Stimulated activated CD8-positive, alpha-beta memory T cell treated with anti-CD3 and anti-CD28 coated beads, Interleukin-15, amount 100 ng/mL, for 1 hour (primary cell): Measurements from ENCODE around the gene APBA1.

ENCODE experiments used
- DNase-seq: peaks from one replicate; pipeline ENCODE4 v3.0.0-alpha.2; 2020; ENCODE audit warnings: low read depth

Gene APBA1

DNA sequence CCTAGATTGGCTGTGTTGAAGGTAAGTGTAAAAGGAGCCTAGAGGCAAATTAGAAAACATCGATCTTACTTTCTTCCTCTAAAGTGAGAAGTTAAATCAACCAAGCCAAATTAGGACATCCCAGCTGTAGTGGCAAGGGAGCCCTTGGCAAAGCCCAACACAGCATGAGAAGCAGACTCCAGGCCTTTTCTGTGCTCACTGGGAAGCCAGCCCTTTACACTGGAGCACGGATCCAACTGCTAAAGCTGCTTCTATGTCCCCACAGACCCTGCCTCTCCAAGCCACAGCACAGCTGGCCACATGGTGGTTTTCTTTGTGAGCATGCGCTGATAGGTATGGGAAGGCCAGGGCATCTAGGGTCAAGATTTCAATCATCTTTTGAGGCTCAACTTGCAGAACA lies 94.1 kb downstream of the APBA1 start:
- DNase-seq: no peak

DNA sequence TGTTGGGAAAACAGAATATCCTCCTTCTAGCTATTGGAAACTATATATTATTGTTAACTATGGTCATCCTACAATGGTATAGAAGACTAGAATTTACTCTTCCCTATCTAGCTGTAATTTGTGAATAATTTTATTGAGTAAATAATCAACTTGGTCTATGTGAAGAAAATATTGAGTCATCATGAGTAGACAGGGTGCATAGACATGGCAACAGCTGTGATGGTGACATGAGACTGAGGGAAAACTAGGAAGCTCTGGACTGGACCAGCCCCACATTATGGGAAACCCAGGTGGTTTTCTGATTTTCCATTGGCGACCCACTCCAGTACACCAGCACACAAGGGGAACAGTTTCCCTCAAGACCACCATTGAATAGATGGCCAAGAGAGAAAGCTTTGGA lies 95.0 kb downstream of the APBA1 start:
- no peak for DNase-seq

DNA sequence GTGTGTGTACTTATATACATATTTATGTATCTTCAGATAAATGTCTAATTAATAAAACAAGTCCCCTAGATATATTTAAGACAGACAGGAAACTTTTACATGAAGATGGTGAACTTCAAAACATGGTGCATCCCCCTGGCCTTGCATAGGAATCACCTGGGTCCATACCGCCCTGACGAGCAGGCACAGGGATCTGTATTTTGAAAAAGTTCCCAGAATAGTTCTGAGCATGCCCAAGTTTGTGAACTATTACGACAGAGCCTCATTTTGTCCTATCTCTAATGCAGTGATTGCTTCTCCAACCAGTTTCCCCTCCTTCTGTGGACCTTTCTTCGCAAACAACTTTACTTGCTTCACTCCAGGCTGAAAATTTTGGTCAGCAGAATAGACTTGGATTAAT lies 98.1 kb downstream of the APBA1 start:
- no peak for DNase-seq

DNA sequence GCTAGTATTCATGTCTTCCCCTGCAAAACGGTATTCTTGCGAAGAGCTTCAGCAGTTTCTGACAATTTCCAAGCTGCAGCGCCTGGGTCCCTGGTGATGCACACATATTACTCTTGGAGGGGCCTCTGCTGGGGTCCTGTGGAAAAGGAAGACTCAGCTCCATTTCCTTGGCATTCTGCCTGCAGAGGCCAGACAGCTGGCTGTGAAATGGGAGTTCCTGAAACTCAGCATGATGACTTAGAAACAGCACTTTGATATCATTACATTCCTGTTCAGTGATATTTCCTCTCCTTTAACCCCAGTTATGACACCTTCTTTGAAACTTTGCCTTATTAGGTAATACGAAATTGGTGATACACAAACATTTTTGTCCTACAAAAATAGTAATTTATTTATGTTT lies 98.5 kb downstream of the APBA1 start:
- no peak for DNase-seq

DNA sequence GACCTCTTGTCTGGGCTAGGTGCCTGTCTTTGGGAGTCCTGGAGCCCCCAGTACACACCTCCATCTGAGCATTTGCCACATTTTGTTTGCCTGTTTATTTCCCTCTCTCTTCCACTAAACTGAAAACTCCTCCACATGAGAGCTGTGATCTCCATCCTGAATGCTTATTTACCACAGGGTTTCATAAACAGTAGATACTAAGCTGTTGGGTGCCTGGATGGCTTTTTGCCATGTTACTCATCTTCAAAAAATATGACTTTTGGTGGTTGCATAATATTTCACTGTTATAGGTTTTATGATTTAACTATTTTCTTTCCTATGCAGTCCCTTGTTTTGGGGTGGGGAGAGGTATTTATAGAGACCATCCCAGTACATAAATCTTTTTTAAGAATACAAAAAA lies 99.6 kb downstream of the APBA1 start:
- no peak for DNase-seq

DNA sequence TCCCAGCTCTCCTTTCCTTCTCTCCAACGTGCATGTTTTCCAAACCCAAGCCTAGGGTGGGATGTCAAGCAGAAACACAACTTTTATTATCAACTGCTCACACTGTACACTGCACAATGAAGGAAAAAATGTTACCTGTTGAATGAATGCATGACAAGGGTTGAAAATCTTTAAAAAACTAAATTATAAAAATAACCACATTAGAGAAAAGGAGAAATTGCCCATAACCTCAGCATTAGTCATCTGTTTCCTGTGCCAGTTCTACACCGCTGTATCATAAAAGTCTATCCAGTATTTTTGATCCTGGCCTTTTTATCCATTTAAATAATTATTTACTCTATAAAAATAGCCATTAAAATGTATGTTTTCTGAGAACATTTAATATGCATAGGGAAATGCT lies 101.1 kb downstream of the APBA1 start:
- no peak for DNase-seq

DNA sequence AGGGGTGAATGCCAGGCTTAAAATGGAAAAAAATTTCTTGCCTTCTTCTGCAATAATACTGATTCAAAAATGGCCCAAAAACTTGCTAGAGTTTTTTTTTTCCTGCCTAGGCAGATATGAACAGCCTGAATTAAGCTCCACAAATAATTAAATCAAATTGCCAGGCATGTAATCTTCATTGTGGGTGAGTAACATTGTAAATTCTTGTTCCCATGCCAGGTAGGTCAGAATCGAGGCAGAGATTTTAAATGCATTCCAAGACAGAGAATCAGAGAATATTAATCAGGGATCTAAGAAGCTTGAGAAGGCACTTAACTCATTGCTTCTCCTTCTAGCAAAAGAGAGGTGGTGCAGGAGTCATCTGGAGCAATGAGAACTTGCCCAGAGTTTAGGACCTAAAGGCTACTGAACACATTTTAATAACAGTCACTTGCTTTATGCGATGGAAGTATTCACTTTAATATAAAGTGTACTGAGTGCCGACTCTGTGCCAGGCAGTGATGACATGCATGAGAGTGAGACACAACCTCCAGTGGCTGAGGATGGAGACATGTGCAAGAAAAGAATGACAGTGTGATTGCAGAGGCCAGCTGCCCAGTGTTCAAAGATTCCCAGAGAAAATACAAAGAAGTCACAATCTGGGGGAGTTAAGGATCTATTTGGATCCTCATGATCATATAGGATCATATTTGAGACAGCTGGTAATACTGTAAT lies 102.3 kb downstream of the APBA1 start:
- no peak for DNase-seq

DNA sequence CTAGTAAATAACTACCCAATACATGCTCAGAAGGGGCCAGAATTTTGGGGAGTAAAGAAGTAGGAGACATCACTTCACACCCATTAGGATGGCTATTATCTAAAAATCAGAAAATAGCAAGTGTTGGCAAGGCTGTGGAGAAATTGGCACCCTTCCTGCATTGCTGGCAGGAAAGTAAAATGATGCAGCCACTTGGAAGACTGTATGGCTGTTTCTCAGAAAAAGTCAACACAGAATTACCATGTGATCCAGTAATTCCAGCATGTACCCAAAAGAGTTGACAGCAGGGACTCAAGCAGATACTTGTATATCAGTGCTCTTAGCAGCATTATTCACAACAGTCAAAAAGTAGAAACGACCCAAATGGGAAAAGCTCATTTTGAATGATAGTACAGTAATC lies 107.6 kb downstream of the APBA1 start:
- DNase-seq: no peak

DNA sequence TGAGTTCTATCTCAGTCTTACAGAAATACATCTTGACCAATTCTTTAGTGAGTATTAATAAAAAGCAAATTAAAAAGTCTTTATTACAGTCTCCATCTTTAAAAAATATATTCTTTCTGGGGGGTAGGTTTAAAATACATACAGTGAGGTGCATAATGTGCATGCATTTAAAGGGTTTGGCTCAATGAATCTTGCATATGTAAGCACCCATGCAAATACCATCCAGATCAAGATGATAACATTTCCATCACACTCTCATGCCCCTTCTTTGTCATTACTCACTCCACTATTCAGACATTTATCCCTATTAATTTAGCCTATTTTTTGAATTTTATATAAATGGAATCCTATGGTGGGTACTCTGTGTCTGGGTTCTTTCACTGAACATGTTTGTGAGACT lies 113.0 kb downstream of the APBA1 start:
- no peak for DNase-seq

DNA sequence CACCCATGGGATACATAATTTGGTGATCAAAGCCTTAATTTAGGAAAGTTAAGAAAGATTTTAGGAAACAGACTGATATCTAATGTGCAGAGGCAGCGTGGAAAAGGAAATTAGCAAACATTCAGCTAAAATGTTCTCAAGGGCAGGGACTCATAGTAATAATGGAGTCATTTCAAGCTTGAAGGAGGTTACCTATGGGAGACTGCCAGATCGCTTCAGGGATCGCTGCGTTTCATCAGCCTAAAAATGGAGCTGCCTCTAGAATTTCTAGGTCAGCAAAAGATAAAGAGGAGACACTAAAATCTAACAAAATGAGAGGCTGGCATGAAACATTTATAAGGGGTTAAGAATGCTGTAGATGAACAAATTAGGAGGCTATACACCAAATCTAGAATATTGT lies 115.5 kb downstream of the APBA1 start:
- no peak for DNase-seq

DNA sequence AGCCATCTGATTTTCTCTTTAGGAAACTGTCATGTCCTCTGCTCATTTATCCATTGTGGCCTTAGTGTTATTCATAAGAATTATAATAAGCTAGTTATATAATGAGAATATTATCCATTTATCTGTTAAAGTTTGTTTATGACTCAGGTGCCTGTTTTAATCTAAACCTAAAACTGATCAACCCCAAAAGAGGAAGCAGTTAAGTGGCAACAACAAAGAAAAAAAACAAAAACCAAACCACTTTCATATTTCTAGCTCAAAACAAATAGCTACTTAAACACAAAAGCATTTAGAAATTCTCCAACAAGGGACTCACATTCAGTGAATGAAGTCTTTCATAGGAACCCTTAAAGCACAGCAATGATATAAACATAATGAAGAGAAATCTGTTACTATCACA lies 116.4 kb downstream of the APBA1 start:
- DNase-seq: no peak

DNA sequence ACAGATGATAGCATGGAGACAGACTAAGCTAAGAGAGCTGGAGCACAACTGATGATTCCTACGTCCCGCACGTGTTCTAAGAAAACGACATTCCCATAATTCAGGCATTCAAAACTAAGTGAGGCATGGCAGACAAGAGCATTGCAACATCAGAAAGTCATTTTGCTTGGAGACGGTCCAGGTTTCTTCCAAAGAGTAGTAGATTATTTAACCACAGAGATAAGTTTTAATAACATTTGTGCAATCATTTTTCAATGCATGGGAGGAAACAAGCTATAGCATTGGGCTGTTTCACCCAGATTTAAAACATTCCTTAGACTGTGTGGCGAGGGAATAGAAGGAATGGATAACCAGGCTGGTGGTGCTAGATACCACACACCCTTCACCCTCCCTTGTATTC lies 117.2 kb downstream of the APBA1 start:
- no peak for DNase-seq

DNA sequence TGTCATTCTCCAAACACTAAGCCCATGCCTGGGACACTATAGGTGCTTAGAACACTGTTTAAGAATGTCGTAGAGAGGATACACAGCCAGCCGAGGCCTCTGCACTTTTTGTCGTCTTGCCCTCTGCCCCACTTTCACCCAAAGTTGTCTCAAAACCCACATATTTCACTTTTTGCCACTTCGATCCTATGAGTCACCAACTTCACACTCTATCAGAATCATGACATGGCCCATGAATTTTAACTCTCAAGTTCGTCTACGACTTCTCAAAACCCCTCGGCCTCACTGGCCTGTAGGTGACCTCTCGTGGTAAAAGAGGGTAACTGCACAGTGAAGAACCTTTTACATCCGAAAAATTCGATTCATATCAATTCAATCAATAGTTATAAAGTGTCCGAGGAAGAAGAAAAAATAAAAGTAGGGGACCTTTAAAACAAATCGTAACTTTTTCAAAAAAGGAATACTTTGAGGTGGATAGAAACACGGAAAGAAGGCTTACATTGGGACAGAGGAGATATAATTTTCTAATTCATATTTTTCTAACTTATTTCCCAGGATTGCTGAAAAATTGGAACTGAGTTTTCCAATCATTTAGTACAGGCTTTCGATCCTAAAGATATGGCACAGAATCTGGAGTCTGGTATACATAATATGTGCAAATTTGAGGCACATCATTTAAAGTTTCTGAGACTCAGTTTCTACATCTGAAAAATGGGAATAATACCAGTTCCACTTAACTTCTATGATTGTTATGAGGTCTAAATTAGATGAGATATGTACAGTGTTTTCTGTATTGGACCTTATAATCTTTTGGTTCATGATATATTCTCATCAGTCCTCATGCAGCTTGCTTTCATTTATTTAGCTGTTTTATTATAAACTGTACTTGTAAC lies 122.6 kb downstream of the APBA1 start:
- DNase-seq: no peak

DNA sequence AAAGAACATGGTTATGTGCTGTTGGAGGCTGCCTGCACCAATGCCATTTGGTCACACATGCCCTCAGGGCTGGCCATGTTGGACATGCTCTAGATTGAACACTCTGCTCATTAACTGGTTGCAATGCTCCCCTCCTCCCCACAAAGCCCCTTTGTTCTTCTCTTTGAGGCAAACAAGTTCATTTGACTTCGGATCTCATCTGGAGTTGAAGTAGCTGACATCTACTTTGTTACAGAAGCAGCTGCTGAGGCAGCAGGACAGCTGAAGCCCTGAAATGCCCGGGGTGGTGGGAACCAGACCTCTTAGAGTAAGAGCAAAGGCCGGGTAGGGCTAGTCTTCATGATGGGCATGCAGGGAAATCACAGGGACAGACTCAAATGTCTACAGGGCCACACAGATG lies 123.5 kb downstream of the APBA1 start:
- no peak for DNase-seq

DNA sequence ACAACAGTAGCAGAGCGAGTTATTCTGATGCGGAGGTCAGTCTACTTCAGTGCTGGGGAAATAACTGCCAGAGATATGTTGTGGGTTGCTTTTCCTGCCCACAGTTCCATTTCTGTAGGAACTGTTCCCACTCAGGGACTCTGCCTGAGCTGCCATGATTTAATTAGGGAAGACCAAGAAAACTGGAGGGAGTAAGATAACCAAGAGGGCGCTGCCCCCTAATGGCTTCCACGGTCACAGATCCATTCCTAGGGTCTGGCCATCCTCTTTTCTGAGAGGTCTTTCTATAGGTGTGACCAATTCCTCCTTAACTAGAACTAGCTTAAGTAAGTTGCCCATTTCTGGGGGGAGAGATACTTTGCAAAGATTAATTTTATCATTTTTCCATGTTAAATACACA lies 125.9 kb downstream of the APBA1 start:
- DNase-seq: no peak

DNA sequence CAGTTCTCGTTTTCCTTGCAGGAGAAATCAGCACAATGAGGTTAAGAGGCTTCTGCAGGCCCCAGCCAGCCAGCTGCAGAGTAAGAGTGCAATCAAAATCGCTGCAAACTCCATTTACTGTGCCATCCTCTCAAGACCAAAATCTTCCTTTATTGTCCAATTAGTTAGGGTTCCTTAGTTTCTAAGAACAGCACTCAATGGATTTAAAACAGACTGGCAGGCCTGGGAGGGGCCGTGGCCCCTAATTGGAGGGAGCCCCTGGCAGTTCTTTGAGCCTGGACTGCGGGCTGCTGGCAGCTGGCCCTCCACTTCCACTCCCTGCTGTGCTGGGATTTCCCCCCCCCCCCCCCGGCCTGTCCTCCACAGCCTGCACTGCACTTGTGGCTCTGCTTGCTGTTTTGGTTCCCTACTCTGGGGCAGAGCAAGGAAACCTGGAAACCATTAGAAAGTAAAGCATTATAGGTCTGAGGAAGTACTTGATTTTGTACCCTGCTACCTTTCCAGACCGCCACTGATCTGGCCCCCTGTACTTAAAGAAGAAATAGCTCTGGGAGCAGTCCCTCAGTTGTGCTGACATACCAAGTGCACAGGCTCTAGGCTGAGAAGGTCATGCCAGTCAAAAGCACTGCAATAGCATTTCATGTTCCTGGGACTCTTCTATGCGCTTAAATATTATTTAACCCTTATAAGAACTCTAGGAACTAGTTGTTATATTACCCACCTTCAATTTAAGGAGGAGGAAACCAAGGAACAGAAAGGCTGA lies 129.0 kb downstream of the APBA1 start:
- DNase-seq: no peak

DNA sequence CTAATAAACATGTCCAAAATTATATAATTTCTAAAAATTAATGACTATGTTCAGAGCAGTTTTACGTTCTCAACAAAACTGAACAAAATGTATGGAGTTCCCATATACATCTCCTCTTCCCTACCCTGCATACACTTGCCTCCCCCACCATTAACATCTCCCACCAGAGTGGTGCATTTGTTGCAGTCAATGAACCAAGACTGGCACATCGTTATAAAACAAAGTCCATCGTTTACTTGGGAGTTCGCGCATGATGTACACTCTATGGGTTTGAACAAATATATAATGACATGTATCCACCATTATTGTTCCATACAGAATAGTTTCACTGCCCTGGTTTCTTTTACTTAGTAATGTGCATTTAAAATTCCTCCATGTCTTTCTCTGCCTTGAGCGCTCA lies 130.1 kb downstream of the APBA1 start:
- no peak for DNase-seq

DNA sequence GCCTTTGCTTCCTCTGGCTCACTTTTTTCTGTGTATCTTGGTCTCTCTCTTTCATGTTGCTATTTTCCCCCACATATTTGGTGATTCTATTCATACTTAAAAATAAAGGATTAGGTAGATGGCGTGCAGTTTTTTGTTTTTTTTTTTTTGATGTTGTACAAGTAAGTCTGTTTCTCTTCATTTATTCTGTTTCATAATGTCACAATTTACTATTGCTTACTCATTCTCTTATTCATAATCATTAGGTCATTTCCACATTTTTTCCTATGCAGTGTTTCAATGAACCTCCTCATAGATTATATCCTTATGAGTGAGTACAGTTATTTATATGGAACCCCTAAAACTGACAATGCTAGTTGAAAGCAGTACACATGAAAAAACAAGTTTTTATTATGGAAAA lies 136.3 kb downstream of the APBA1 start:
- DNase-seq: no peak

DNA sequence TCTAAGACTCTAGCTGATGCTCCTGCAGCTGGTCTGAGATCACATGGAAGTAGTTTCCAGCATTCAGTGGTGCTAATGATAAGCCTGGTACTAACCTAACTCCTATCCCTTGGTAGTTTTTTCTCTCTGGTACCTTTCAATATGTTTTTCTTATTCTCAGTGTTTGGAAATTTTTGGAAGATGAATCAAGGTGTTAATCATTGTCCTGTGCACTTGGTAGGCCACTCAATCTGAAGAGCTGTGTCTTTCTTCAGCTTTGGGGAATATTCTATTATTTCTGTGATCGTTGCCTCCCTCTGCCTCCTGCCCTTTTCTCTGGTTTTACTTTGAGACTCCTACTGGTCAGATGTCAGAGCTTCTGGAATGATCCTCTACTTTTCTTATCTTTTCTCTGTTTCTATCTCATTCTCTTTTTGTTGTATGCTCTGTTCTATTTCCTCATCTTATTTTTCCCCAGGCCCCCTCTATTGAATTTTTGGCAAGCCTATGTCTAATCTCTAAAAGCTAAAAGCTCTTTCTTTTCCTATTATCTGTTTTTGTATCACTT lies 136.8 kb downstream of the APBA1 start:
- DNase-seq: no peak

DNA sequence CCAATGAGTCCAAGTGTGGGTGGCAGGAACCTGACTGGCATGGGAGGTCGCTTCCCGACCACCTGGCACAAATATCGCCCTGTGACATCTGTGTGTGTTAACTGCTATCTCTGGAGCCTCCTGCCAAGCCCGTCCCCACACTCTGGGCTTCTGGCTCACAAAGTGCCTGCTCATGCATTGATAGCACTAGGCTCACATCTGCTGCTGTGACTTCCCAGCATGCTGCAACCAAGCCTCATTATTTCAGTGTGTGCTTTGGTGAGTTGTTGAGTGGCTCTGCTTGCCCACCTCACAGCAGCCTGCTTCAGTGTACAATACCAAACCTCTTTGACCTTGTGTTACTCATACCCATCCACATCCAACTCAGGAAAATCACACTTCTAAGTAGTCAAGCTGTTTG lies 139.8 kb downstream of the APBA1 start:
- DNase-seq: no peak

DNA sequence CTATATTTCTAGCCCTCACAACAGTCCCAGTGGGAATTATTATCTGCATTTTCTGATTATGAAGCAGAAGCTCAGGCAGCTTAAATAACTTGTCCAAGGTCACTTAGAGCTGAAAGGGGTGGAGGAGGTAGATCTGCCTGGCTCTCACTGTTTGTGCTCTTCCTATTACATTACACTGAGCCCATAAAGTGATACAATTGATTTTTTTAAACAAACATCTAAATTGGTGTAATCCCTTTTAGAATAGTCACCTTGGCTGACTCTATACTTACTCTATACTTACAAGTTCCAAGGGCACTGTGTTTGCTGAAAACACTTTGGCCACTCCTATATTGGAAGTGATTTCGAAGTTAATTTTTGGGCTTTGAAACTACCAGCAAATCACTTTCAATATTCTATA lies 144.7 kb downstream of the APBA1 start:
- DNase-seq: no peak

DNA sequence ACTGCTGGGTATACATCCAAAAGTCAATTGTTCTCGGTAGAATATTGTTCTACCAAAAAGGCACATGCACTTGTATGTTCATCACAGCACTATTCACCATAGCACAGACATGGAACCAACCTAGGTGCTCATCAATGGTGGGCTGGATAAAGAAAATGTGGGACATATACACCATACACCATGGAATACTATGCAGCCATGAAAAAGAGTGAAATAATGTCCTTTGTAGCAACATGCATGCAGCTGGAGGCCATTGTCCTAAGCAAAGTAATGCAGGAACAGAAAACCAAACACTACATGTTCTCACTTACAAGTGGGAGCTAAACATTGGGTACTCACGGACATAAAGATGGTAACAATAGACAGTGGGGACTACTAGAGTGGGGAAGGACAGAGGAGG lies 145.5 kb downstream of the APBA1 start:
- no peak for DNase-seq
